ENCODE results near the gene LRRC75A. TPM values are rescaled to one million over a fixed set of nuclear protein-coding genes. Genes with fewer than 3 reads are reported as not detected.

Gene LRRC75A
- total and polyA plus RNA-seq, 2 donors (not counting 1 experiment from before 2014, with no cell fraction given), result 0.64 to 3.1 TPM

- no peaks in the 10 kb centered on the region for H4K20me1 ChIP-seq (ENCODE audit: control insufficient read depth, extremely low read depth, insufficient read depth, low read length)
- no peak overlapping the region for H3K4me2 ChIP-seq (ENCODE audit: extremely low read depth, insufficient read depth, low read length)
- H3K9me3 ChIP-seq (ENCODE audit: control insufficient read depth, insufficient read depth, low read depth, low read length), result no peaks in the 10 kb centered on the region
- no peak for DNase-seq (ENCODE audit: low read depth in 2 of 2)
- no peaks in the 10 kb centered on the region for H3K36me3 ChIP-seq (ENCODE audit: control insufficient read depth, insufficient read depth, low read length)
- TF ChIP-seq EZH2 (IDR thresholded peaks at IDR 0.05; ENCODE audit: low read length, missing control alignments) (no peak), CTCF (conservative IDR thresholded peaks at IDR 0.05 in 1 of 2, IDR thresholded peaks at IDR 0.05 in 1 of 2; ENCODE audit: low read depth in 1 of 2, low read length in 2 of 2) (no peak)
- H3K9ac ChIP-seq (ENCODE audit: insufficient read depth, low read length), result no peak overlapping the region
- H3K4me1 ChIP-seq (ENCODE audit: control insufficient read depth, extremely low read depth, insufficient read depth, low read length), result peaks cover 15% of the 10 kb centered on the region
- no peak overlapping the region for H2AFZ ChIP-seq (ENCODE audit: low read length)
- no peaks in the 10 kb centered on the region for H3K79me2 ChIP-seq (ENCODE audit: control insufficient read depth, insufficient read depth, low read length)
- no peak overlapping the region for H3K27ac ChIP-seq (ENCODE audit: insufficient read depth, low read length)
- H3K4me3 ChIP-seq (replicated peaks in 1 of 4; ENCODE audit: control extremely low read depth in 1 of 4, insufficient read depth in 1 of 4, low read depth in 3 of 4, low read length in 4 of 4), result no peak overlapping the region
- peaks cover 20% of the 10 kb centered on the region for H3K27me3 ChIP-seq (ENCODE audit: control insufficient read depth, insufficient read depth, low read length)
Observed at GRCh38 chr17:16489431-16489830, 2.6 kb downstream of the LRRC75A start.

GRCh38 chr17:16488968-16489337, 3.0 kb downstream of the LRRC75A start:
- Histone ChIP-seq H3K4me1 (ENCODE audit: control insufficient read depth, extremely low read depth, insufficient read depth, low read length) (peaks cover 15% of the 10 kb centered on the region), H2AFZ (ENCODE audit: low read length) (no peak overlapping the region), H4K20me1 (ENCODE audit: control insufficient read depth, extremely low read depth, insufficient read depth, low read length) (no peaks in the 10 kb centered on the region), H3K9me3 (ENCODE audit: control insufficient read depth, insufficient read depth, low read depth, low read length) (no peaks in the 10 kb centered on the region), H3K4me2 (ENCODE audit: extremely low read depth, insufficient read depth, low read length) (no peak overlapping the region), H3K4me3 (replicated peaks in 1 of 4; ENCODE audit: control extremely low read depth in 1 of 4, insufficient read depth in 1 of 4, low read depth in 3 of 4, low read length in 4 of 4) (no peak overlapping the region), H3K27ac (ENCODE audit: insufficient read depth, low read length) (no peak overlapping the region), H3K9ac (ENCODE audit: insufficient read depth, low read length) (no peak overlapping the region), H3K27me3 (ENCODE audit: control insufficient read depth, insufficient read depth, low read length) (peaks cover 17% of the 10 kb centered on the region), H3K79me2 (ENCODE audit: control insufficient read depth, insufficient read depth, low read length) (no peaks in the 10 kb centered on the region), H3K36me3 (ENCODE audit: control insufficient read depth, insufficient read depth, low read length) (no peaks in the 10 kb centered on the region)
- no peak for DNase-seq (ENCODE audit: low read depth in 2 of 2)
- TF ChIP-seq CTCF (conservative IDR thresholded peaks at IDR 0.05 in 1 of 2, IDR thresholded peaks at IDR 0.05 in 1 of 2; ENCODE audit: low read depth in 1 of 2, low read length in 2 of 2) (no peak), EZH2 (IDR thresholded peaks at IDR 0.05; ENCODE audit: low read length, missing control alignments) (no peak)

GRCh38 chr17:16488186-16488967, 3.6 kb downstream of the LRRC75A start:
- Histone ChIP-seq H3K36me3 (ENCODE audit: control insufficient read depth, insufficient read depth, low read length) (no peaks in the 10 kb centered on the region), H3K9ac (ENCODE audit: insufficient read depth, low read length) (no peak overlapping the region), H3K27ac (ENCODE audit: insufficient read depth, low read length) (no peak overlapping the region), H2AFZ (ENCODE audit: low read length) (no peak overlapping the region), H3K4me3 (replicated peaks in 1 of 4; ENCODE audit: control extremely low read depth in 1 of 4, insufficient read depth in 1 of 4, low read depth in 3 of 4, low read length in 4 of 4) (no peak overlapping the region), H4K20me1 (ENCODE audit: control insufficient read depth, extremely low read depth, insufficient read depth, low read length) (no peaks in the 10 kb centered on the region), H3K4me1 (ENCODE audit: control insufficient read depth, extremely low read depth, insufficient read depth, low read length) (peaks cover 15% of the 10 kb centered on the region), H3K79me2 (ENCODE audit: control insufficient read depth, insufficient read depth, low read length) (no peaks in the 10 kb centered on the region), H3K27me3 (ENCODE audit: control insufficient read depth, insufficient read depth, low read length) (peaks cover 14% of the 10 kb centered on the region), H3K4me2 (ENCODE audit: extremely low read depth, insufficient read depth, low read length) (no peak overlapping the region), H3K9me3 (ENCODE audit: control insufficient read depth, insufficient read depth, low read depth, low read length) (no peaks in the 10 kb centered on the region)
- TF ChIP-seq EZH2 (IDR thresholded peaks at IDR 0.05; ENCODE audit: low read length, missing control alignments) (no peak), CTCF (conservative IDR thresholded peaks at IDR 0.05 in 1 of 2, IDR thresholded peaks at IDR 0.05 in 1 of 2; ENCODE audit: low read depth in 1 of 2, low read length in 2 of 2) (no peak)
- DNase-seq (ENCODE audit: low read depth in 2 of 2), result no peak
